ENCODE measurements around the gene ERC2. TPM values are rescaled to one million over a fixed set of nuclear protein-coding genes. Genes with fewer than 3 reads are reported as not detected.

Gene ERC2
- total and polyA plus RNA-seq, 2 of the 8 experiments (the other 6 are each of a cell fraction or from before 2014, with no cell fraction given) = 16.4 to 22.8 TPM

DNA sequence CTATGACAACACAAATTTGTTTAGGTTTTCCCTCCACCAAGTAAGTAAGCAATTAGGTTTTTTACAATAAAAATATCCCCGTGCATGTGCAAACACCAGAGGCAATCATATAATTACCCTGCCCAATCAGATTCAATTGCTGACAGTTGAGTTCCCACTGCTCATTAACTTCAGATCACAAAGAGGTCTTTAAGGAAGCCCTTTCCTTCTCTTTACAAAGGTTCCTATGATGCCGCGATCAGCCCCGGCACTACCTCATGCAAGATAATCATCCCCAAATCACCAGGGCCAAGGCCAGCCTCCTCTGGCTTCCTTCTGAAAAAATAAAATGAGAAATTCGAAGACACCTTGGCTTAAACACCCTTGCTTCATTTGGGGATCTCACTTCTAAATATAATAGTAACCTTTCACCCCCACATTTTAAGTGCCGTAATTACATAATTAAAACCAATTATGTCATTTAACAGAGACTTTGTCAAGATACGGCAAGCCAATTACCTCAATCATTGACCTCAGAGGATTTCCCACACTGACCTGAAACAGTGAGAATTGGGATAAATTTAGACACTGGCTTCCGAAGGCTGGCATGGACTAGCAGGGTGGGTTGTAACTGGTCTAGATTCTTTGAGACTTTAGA is 859.8 kb downstream of the ERC2 start:
- Histone ChIP-seq H3K36me3 (ENCODE audit: control insufficient read depth in 2 of 4, insufficient read depth in 4 of 4, low read length in 3 of 4) (no peaks in the 10 kb centered on the region; a peak in 1 of 8 replicates), H3K18ac (ENCODE audit: extremely low read depth, low read length) (no peak overlapping the region; the same call in 1 of the 2 replicates), H2BK15ac (ENCODE audit: low read length) (no peak overlapping the region), H3K14ac (ENCODE audit: insufficient read length) (no peak overlapping the region), H4K5ac (ENCODE audit: insufficient read length, low read depth, low read length) (no peak overlapping the region), H3K79me2 (ENCODE audit: control insufficient read depth in 1 of 2, insufficient read depth in 2 of 2, low read length in 2 of 2) (no peaks in the 10 kb centered on the region), H4K20me1 (replicated peaks in 1 of 2; ENCODE audit: control insufficient read depth in 1 of 2, insufficient read depth in 2 of 2, low read length in 2 of 2) (no peaks in the 10 kb centered on the region), H3K56ac (replicated peaks; ENCODE audit: insufficient read length, low read depth, low read length) (no peak overlapping the region), H3K4me1 (replicated peaks in 1 of 4; ENCODE audit: control insufficient read depth in 3 of 4, insufficient read depth in 4 of 4, low read length in 3 of 4) (peaks cover 3 to 8% (median 6%) of the 10 kb centered on the region in 4 experiments; a peak in 5 of 7 replicates), H3K4me3 (ENCODE audit: extremely low read depth in 1 of 4, insufficient read depth in 2 of 4, low read depth in 3 of 4, low read length in 4 of 4) (no peak overlapping the region), H3K4ac (replicated peaks; ENCODE audit: insufficient read length, low read depth, low read length) (no peak overlapping the region), H2AFZ (ENCODE audit: low read length) (no peak overlapping the region), H3K27me3 (replicated peaks in 1 of 4; ENCODE audit: control insufficient read depth in 3 of 4, extremely low read depth in 1 of 4, insufficient read depth in 3 of 4, low read length in 3 of 4) (no peaks in the 10 kb centered on the region), H3K23me2 (ENCODE audit: low read depth, low read length) (no peaks in the 10 kb centered on the region), H3K23ac (ENCODE audit: insufficient read length) (no peak overlapping the region), H4K91ac (replicated peaks; ENCODE audit: insufficient read length, low read length) (peak overlapping the region; percentile 49), H3K9ac (replicated peaks in 1 of 4; ENCODE audit: extremely low read depth in 1 of 4, low read depth in 3 of 4, low read length in 3 of 4) (no peak overlapping the region), H3K9me3 (ENCODE audit: insufficient read depth in 2 of 2, low read depth in 1 of 2, low read length in 1 of 2) (no peaks in the 10 kb centered on the region), H3K4me2 (ENCODE audit: insufficient read depth in 1 of 2, low read depth in 2 of 2, low read length in 2 of 2) (no peak overlapping the region), H4K8ac (ENCODE audit: extremely low read depth, insufficient read depth, low read length) (no peak overlapping the region), H3K79me1 (ENCODE audit: low read depth, low read length) (no peaks in the 10 kb centered on the region), H3K27ac (ENCODE audit: low read depth, low read length) (no peak overlapping the region), H2BK120ac (replicated peaks; ENCODE audit: low read depth, low read length) (no peak overlapping the region), H2AK5ac (ENCODE audit: low read depth, low read length) (no peak overlapping the region), H2BK5ac (ENCODE audit: low read depth, low read length) (no peak overlapping the region), H2BK20ac (ENCODE audit: low read length) (no peak overlapping the region), H2BK12ac (ENCODE audit: low read depth, low read length) (no peak overlapping the region)
- 89% methylated on average over 8 of the region's 8 CpGs; no CpG with 5 or more reads in 1 of the 2 experiments for WGBS, 2 experiments (ENCODE audit: extremely low coverage in 1 of 2, insufficient coverage in 1 of 2, insufficient read length in 1 of 2, insufficient replicate concordance in 2 of 2, low coverage in 1 of 2, low lambda C conversion rate in 2 of 2, missing lambda C conversion rate in 1 of 2)
- no peak for FAIRE-seq
- DNase-seq (ENCODE audit: low read depth in 1 of 2, low spot score in 2 of 2) = no peak
- ChIA-PET POLR2A (ENCODE audit: partially characterized antibody) (interaction anchor here (0.9 to 1.3 kb wide), 2 partner anchors 10 to 17 kb away, joined by 3 read pairs; no protein-coding TSS in a partner anchor), CTCF (ENCODE audit: partially characterized antibody) (interaction anchor here (0.7 to 3.2 kb wide), 20 partner anchors 8 to 886 kb away, joined by 3 to 23 read pairs (median 5); no protein-coding TSS in a partner anchor)
- TF ChIP-seq SP1 (IDR thresholded peaks at IDR 0.05; ENCODE audit: low read depth, low read length) (no peak), BCL11A (IDR thresholded peaks at IDR 0.05; ENCODE audit: low read depth in 2 of 2, low read length in 2 of 2) (no peak), TAF1 (IDR thresholded peaks at IDR 0.05; ENCODE audit: low read depth, low read length) (no peak), TCF12 (IDR thresholded peaks at IDR 0.05; ENCODE audit: low read depth, low read length) (no peak), CEBPB (IDR thresholded peaks at IDR 0.05; ENCODE audit: low read depth, low read length) (no peak), KDM5A (IDR thresholded peaks at IDR 0.05; ENCODE audit: low read length) (no peak), PHF8 (conservative IDR thresholded peaks at IDR 0.05; ENCODE audit: low read depth, low read length) (no peak), SIN3A (conservative IDR thresholded peaks at IDR 0.05 in 1 of 2, IDR thresholded peaks at IDR 0.05 in 1 of 2; ENCODE audit: low read depth in 1 of 2, low read length in 2 of 2) (no peak), SRF (IDR thresholded peaks at IDR 0.05; ENCODE audit: low read depth, low read length) (no peak), JUN (IDR thresholded peaks at IDR 0.05; ENCODE audit: low read depth, low read length) (no peak), ZNF274 (IDR thresholded peaks at IDR 0.05; ENCODE audit: borderline replicate concordance, extremely low read depth, low read length) (no peak)
- TF ChIP-seq, protein P1, sequence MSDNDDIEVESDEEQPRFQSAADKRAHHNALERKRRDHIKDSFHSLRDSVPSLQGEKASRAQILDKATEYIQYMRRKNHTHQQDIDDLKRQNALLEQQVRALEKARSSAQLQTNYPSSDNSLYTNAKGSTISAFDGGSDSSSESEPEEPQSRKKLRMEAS (IDR thresholded peaks at IDR 0.05) = no peak
- TF ChIP-seq, protein P2, sequence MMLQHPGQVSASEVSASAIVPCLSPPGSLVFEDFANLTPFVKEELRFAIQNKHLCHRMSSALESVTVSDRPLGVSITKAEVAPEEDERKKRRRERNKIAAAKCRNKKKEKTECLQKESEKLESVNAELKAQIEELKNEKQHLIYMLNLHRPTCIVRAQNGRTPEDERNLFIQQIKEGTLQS (IDR thresholded peaks at IDR 0.05; ENCODE audit: insufficient read depth, low read depth, low read length) = no peak

Data from H1 (cell line).